H9 (cell line): ENCODE results near the gene NEK7. TPM values are rescaled to one million over a fixed set of nuclear protein-coding genes. Genes with fewer than 3 reads are reported as not detected.

Experiments
- DNase-seq: peaks from one replicate; pipeline ENCODE4 v3.0.0-alpha.2; 2017
- H2AFZ ChIP-seq: one replicate; pipeline ENCODE4 v1.6.1; 2013; ENCODE audit warnings: mild to moderate bottlenecking, low read length, control low read depth, moderate library complexity
- H2AK5ac ChIP-seq: 2 replicates; pipeline ENCODE4 v1.6.1; 2013; ENCODE audit warnings: low read length, control low read depth, mixed read lengths; ENCODE audit not compliant: insufficient read length
- H2BK120ac ChIP-seq: one replicate; pipeline ENCODE4 v1.6.1; 2013; ENCODE audit warnings: low read depth, mild to moderate bottlenecking, low read length, control low read depth, inconsistent platforms; ENCODE audit not compliant: poor library complexity, severe bottlenecking
- H2BK12ac ChIP-seq: 2 replicates; pipeline ENCODE4 v1.6.1; 2013; ENCODE audit warnings: low read length, control low read depth, mixed read lengths, low read depth; ENCODE audit not compliant: insufficient read length
- H2BK15ac ChIP-seq: 2 replicates; pipeline ENCODE4 v1.6.1; 2013; ENCODE audit warnings: low read depth, low read length, control low read depth
- H2BK20ac ChIP-seq: one replicate; pipeline ENCODE4 v1.6.1; 2013; ENCODE audit warnings: low read depth, mild to moderate bottlenecking, low read length, control low read depth, inconsistent platforms; ENCODE audit not compliant: poor library complexity, severe bottlenecking
- H2BK5ac ChIP-seq: 2 replicates; pipeline ENCODE4 v1.6.1; 2013; ENCODE audit warnings: low read length, control low read depth, mixed read lengths; ENCODE audit not compliant: insufficient read length
- H3K14ac ChIP-seq: 2 replicates; pipeline ENCODE4 v1.6.1; 2013; ENCODE audit warnings: low read length, control low read depth; ENCODE audit not compliant: insufficient read depth
- H3K18ac ChIP-seq: 2 replicates; pipeline ENCODE4 v1.6.1; 2013; ENCODE audit warnings: low read depth, mild to moderate bottlenecking, mixed read lengths, low read length, control low read depth; ENCODE audit not compliant: insufficient read length
- H3K23ac ChIP-seq: 2 replicates; pipeline ENCODE4 v1.6.1; 2013; ENCODE audit warnings: low read length, control low read depth, mixed read lengths, low read depth; ENCODE audit not compliant: insufficient read length
- H3K23me2 ChIP-seq: 2 replicates; pipeline ENCODE4 v1.6.1; 2013; ENCODE audit warnings: low read depth, mild to moderate bottlenecking, mixed read lengths, low read length, control low read depth; ENCODE audit not compliant: insufficient read length, poor library complexity, severe bottlenecking
- H3K27ac ChIP-seq: 2 replicates; pipeline ENCODE4 v1.5.1; 2013; ENCODE audit warnings: low read length, control low read depth, mixed read lengths, low read depth; ENCODE audit not compliant: insufficient read length
- H3K27me3 ChIP-seq: 2 replicates; pipeline ENCODE4 v1.6.1; 2013; ENCODE audit warnings: low read length, control low read depth, inconsistent platforms; ENCODE audit not compliant: insufficient read depth
- H3K4ac ChIP-seq: 2 replicates; pipeline ENCODE4 v1.6.1; 2013; ENCODE audit warnings: low read depth, mild to moderate bottlenecking, control low read depth, inconsistent platforms, low read length, moderate library complexity
- H3K4me1 ChIP-seq: 2 replicates; pipeline ENCODE4 v1.6.1; 2013; ENCODE audit warnings: low read length, control low read depth, inconsistent platforms; ENCODE audit not compliant: insufficient read depth
- H3K4me2 ChIP-seq: 2 replicates; pipeline ENCODE4 v1.6.1; 2013; ENCODE audit warnings: low read length, control low read depth, mixed read lengths; ENCODE audit not compliant: insufficient read length, insufficient read depth
- H3K56ac ChIP-seq: 2 replicates; pipeline ENCODE4 v1.6.1; 2013; ENCODE audit warnings: low read depth, mild to moderate bottlenecking, mixed read lengths, low read length, control low read depth; ENCODE audit not compliant: insufficient read length
- H3K79me1 ChIP-seq: 2 replicates; pipeline ENCODE4 v1.6.1; 2013; ENCODE audit warnings: low read depth, mild to moderate bottlenecking, moderate library complexity, low read length, control low read depth, inconsistent platforms; ENCODE audit not compliant: insufficient read depth, poor library complexity, severe bottlenecking
- H3K79me2 ChIP-seq: 2 replicates; pipeline ENCODE4 v1.6.1; 2013; ENCODE audit warnings: low read length, control low read depth, inconsistent platforms; ENCODE audit not compliant: insufficient read depth
- H3K9ac ChIP-seq: 2 replicates; pipeline ENCODE4 v1.6.1; 2013; ENCODE audit warnings: low read length, control low read depth, mixed read lengths; ENCODE audit not compliant: insufficient read length; ENCODE audit errors: extremely low read depth
- H3K9me3 ChIP-seq: one replicate; pipeline ENCODE4 v1.6.1; 2013; ENCODE audit warnings: low read depth, low read length, inconsistent platforms; ENCODE audit not compliant: control insufficient read depth
- H3T11ph ChIP-seq: one replicate; pipeline ENCODE4 v1.6.1; 2013; ENCODE audit warnings: mild to moderate bottlenecking, low read length, control low read depth, inconsistent platforms
- H4K20me1 ChIP-seq: one replicate; pipeline ENCODE4 v1.6.1; 2013; ENCODE audit not compliant: control insufficient read depth, insufficient read length, insufficient read depth
- H4K5ac ChIP-seq: 2 replicates; pipeline ENCODE4 v1.6.1; 2013; ENCODE audit warnings: low read depth, mild to moderate bottlenecking, mixed read lengths, low read length, control low read depth; ENCODE audit not compliant: insufficient read length
- H4K8ac ChIP-seq: replicated peaks from 2 replicates; pipeline ENCODE4 v1.6.1; 2013; ENCODE audit warnings: low read length, control low read depth, mixed read lengths, low read depth; ENCODE audit not compliant: insufficient read length
- H4K91ac ChIP-seq: 2 replicates; pipeline ENCODE4 v1.6.1; 2013; ENCODE audit warnings: low read depth, mild to moderate bottlenecking, moderate library complexity, mixed read lengths, low read length, control low read depth; ENCODE audit not compliant: insufficient read length
- H3K27ac Mint-ChIP-seq, 3 experiments: 2 replicates in 2 of 3; 3 replicates in 1 of 3; pipeline ENCODE4 v1.8.0; 2020 to 2021; ENCODE audit warnings: mixed read lengths in 3 of 3, mild to moderate bottlenecking in 1 of 3, moderate library complexity in 1 of 3
- H3K27me3 Mint-ChIP-seq: 2 replicates; pipeline ENCODE4 v1.8.0; 2021; ENCODE audit warnings: low read depth, mild to moderate bottlenecking, moderate library complexity, mixed read lengths
- H3K36me3 Mint-ChIP-seq, 3 experiments: 2 replicates in 2 of 3; 3 replicates in 1 of 3; pipeline ENCODE4 v1.8.0; 2020 to 2021; ENCODE audit warnings: low read depth in 3 of 3, mixed read lengths in 3 of 3; ENCODE audit not compliant: insufficient read depth in 1 of 3
- H3K4me1 Mint-ChIP-seq, 2 experiments: 2 replicates each; pipeline ENCODE4 v1.8.0; 2020; ENCODE audit warnings: mixed read lengths in 2 of 2
- H3K4me3 Mint-ChIP-seq, 2 experiments: 2 replicates in 1 of 2; 3 replicates in 1 of 2; pipeline ENCODE4 v1.8.0; 2020 to 2021; ENCODE audit warnings: mild to moderate bottlenecking in 2 of 2, mixed read lengths in 2 of 2, moderate library complexity in 1 of 2
- H3K9me3 Mint-ChIP-seq, 2 experiments: 2 replicates in 1 of 2; 3 replicates in 1 of 2; pipeline ENCODE4 v1.8.0; 2020; ENCODE audit warnings: mild to moderate bottlenecking in 2 of 2, mixed read lengths in 2 of 2, moderate library complexity in 1 of 2
- CTCF ChIP-seq: fragments of 200-600 bp; sonication (generic); conservative IDR thresholded peaks from 3 replicates; pipeline ENCODE4 v1.8.0; 2021; ENCODE audit warnings: antibody characterized with exemption, mild to moderate bottlenecking
- WGBS: extraction: QIAGEN DNeasy Blood & Tissue Kit; methylation state at CpG from one replicate; pipeline ENCODE4 v1.1.7; 2013; ENCODE audit warnings: missing lambda C conversion rate, low lambda C conversion rate, mixed read lengths; ENCODE audit not compliant: insufficient read length; ENCODE audit errors: extremely low coverage; 5-methylcytosine and 5-hydroxymethylcytosine counted together
- total RNA-seq: library from RNA; stranded (reverse); gene quantifications from 2 replicates; pipeline ENCODE4 v1.2.1, GENCODE V29; 2021

NEK7 gene
- total RNA-seq, 1 experiment from 2014 or later = 9.6 TPM

- Mint-ChIP-seq H3K4me1 (peaks cover 7% of the 10 kb centered on the region in 2 experiments), H3K27me3 (no peaks in the 10 kb centered on the region), H3K27ac (no peak overlapping the region), H3K36me3 (no peaks in the 10 kb centered on the region), H3K9me3 (no peaks in the 10 kb centered on the region), H3K4me3 (no peak overlapping the region)
- Histone ChIP-seq H4K8ac (no peak overlapping the region), H3K79me2 (no peaks in the 10 kb centered on the region), H2AFZ (no peak overlapping the region), H3K27me3 (no peaks in the 10 kb centered on the region), H3K4ac (no peak overlapping the region), H2BK12ac (no peak overlapping the region), H2BK5ac (no peak overlapping the region), H2BK120ac (no peak overlapping the region), H3K56ac (no peak overlapping the region), H3K23ac (no peak overlapping the region), H2BK15ac (no peak overlapping the region), H4K91ac (no peak overlapping the region), H3K4me2 (no peak overlapping the region), H2AK5ac (no peak overlapping the region), H4K5ac (no peak overlapping the region), H3K14ac (no peak overlapping the region), H3T11ph (no peak overlapping the region), H3K27ac (no peak overlapping the region), H4K20me1 (no peaks in the 10 kb centered on the region), H3K18ac (no peak overlapping the region), H3K79me1 (no peaks in the 10 kb centered on the region), H3K23me2 (no peaks in the 10 kb centered on the region), H3K9me3 (no peaks in the 10 kb centered on the region), H3K4me1 (peaks cover 2% of the 10 kb centered on the region; the same call in 1 of the 2 replicates), H2BK20ac (no peak overlapping the region), H3K9ac (no peak overlapping the region)
- no CpG with 5 or more reads among the region's 6 CpGs for WGBS
- peak; percentile 65 for TF ChIP-seq CTCF
- no peak for DNase-seq
These were observed 202.3 kb downstream of the NEK7 start for GRCh38 chr1:198359024-198359653.
